Measurements from ENCODE around the gene SUPV3L1. TPM values are rescaled to one million over a fixed set of nuclear protein-coding genes. Genes with fewer than 3 reads are reported as not detected.
A peak's percentile ranks its signal among the peaks of the same experiment; 100 is the strongest.
"Not testable (repeated sequence)": the region's sequence is repeated elsewhere in the genome, so short reads cannot be mapped to it uniquely, and the experiment has no call there.

Gene SUPV3L1
- polyA plus RNA-seq (2012; ENCODE audit: insufficient read depth, insufficient read length): 57.6 TPM

GRCh38 chr10:69179743-69180524 lies at the start of gene SUPV3L1:
Gene SUPV3L1, plus strand, starts transcription at chr10:69180234. Its CDS starts 58 bp downstream, at chr10:69180292.
- DNase-seq (ENCODE audit: low read depth, low spot score): peak; percentile 95
- H3K4me3 ChIP-seq (ENCODE audit: low read length): peak within 1 kb of the TSS; percentile 80

DNA sequence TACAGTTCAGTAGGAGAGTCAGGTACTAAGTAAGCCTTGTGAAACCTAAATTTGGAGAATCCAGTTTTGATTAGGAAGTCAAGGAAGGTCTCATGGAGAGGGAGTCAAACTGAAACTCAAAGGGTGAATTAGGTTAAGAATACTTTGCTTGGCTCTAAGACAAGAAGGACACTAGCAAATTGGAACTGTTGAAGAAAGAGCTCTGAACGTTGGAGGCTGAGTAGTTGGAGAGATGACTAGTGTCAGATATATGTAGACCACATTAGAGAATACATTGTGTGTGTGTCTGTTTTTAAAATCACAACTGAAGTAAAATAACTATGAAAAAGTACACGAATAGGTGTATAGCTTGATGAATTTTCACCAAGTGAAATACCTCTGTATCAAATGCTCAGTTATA lies 49.8 kb upstream of the SUPV3L1 start:
- no peak for DNase-seq (ENCODE audit: low read depth, low spot score)
- H3K4me3 ChIP-seq (ENCODE audit: low read length): no peak overlapping the region

DNA sequence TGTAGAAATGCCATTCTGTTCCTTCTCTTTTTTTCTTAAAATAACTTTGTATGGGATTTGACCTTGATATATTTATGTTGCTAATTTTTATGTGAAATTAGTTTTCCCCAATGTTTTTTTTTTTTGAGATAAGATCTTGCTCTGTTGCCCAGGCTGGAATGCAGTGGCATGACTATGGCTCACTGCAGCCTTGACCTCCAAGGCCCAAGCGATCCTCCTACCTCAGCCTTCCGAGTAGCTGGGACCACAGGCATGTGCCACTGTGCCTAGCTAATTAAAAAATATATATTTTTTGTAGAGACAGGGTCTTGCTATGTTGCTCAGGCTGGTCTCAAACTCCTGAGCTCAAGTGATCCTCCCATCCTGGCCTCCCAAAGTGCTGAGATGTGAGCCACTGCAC lies 40.1 kb upstream of the SUPV3L1 start:
- no peak overlapping the region for H3K4me3 ChIP-seq (ENCODE audit: low read length)
- no peak for DNase-seq (ENCODE audit: low read depth, low spot score)

DNA sequence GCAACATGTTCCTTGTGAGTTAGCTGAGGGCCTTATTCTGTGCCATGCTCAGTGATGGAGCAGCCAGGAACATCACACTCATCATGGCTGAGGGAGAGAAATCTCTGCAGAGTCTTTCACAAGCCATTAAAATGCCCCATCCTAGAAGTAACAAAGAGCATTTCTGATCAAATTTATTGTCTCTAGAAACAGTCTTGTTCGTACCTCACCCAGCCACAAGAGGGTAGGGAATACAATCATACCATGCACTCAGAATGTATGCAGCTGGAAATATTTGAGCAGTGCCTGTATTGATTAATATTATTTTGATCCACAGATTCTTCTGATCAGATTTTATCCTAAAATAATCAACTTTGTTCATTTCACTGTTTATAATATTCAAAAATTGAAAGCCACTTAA lies 38.7 kb upstream of the SUPV3L1 start:
- no peak for DNase-seq (ENCODE audit: low read depth, low spot score)

GRCh38 chr10:69142074-69142473 lies 38.0 kb upstream of the SUPV3L1 start:
- H3K4me3 ChIP-seq (ENCODE audit: low read length); DNase-seq (ENCODE audit: low read depth, low spot score): not testable (repeated sequence)

More for the DNA sequence above, 38.7 kb upstream of the SUPV3L1 start:
- no peak overlapping the region for H3K4me3 ChIP-seq (ENCODE audit: low read length)

GRCh38 chr10:69142983-69143382 lies 37.1 kb upstream of the SUPV3L1 start:
- no peak for DNase-seq (ENCODE audit: low read depth, low spot score)
- H3K4me3 ChIP-seq (ENCODE audit: low read length): no peak overlapping the region

DNA sequence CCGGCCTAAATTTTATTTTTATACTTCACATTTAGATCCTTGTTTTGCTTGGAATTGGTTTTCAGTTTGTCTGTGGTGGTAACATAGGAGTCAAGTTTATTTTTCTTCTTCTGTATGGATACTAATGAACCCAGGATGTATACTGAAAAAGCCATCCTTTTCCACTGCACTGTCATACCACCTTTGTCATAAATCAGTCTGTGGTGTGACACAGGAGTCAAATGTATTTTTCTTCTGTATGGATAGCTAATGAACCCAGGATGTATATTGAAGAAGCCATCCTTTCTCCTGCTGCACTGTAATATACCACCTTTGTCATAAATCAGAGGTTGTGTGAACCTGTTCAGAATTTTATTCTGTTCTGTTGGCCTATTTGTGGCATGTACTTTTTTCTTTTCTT lies 34.7 kb upstream of the SUPV3L1 start:
- DNase-seq (ENCODE audit: low read depth, low spot score): no peak

DNA sequence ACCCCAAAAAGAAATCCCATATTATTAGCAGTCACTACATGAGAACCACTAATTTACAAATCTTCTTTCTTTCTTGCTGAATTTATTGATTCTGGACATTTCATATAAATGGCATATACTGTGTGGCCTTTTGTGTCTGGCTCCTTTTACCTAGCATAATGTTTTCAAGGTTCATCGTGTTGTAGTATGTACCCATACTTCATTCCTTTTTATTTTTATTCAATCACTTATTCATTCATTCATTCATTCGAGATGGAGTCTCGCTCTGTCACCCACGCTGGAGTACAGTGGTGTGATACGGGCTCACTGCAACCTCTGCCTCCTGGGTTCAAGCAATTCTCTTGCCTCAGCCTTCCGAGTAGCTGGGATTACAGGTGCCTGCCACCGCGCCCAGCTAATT lies 34.2 kb upstream of the SUPV3L1 start:
- DNase-seq (ENCODE audit: low read depth, low spot score): no peak

More for the DNA sequence above, 34.7 kb upstream of the SUPV3L1 start:
- no peak overlapping the region for H3K4me3 ChIP-seq (ENCODE audit: low read length)

DNA sequence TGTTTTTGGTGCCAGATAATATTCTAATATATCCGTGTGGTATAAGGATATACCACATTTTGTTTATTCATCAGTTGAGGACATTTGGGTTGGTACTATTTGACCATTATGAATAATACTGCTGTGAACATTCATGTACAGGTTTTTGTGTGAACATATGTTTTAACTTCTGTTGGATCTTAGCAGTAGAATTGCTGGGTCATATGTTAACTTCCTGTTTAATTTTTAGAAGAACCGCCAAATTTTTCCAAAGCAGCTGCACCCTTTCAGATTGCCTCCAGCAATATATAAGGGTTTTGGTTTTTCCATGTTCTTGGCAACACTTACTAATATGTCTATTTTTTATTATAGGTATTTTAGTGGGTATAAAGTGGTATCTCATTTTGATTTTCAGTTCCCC lies 33.3 kb upstream of the SUPV3L1 start:
- no peak for DNase-seq (ENCODE audit: low read depth, low spot score)
- no peak overlapping the region for H3K4me3 ChIP-seq (ENCODE audit: low read length)

More for the DNA sequence above, 34.2 kb upstream of the SUPV3L1 start:
- no peak overlapping the region for H3K4me3 ChIP-seq (ENCODE audit: low read length)

GRCh38 chr10:69151984-69152383 lies 28.1 kb upstream of the SUPV3L1 start:
- no peak overlapping the region for H3K4me3 ChIP-seq (ENCODE audit: low read length)

GRCh38 chr10:69153227-69153626 lies 26.8 kb upstream of the SUPV3L1 start:
- H3K4me3 ChIP-seq (ENCODE audit: low read length): no peak overlapping the region
- no peak for DNase-seq (ENCODE audit: low read depth, low spot score)

More at GRCh38 chr10:69151984-69152383, 28.1 kb upstream of the SUPV3L1 start:
- DNase-seq (ENCODE audit: low read depth, low spot score): no peak

GRCh38 chr10:69160809-69161241 lies 19.2 kb upstream of the SUPV3L1 start:
- no peak overlapping the region for H3K4me3 ChIP-seq (ENCODE audit: low read length)
- no peak for DNase-seq (ENCODE audit: low read depth, low spot score)

DNA sequence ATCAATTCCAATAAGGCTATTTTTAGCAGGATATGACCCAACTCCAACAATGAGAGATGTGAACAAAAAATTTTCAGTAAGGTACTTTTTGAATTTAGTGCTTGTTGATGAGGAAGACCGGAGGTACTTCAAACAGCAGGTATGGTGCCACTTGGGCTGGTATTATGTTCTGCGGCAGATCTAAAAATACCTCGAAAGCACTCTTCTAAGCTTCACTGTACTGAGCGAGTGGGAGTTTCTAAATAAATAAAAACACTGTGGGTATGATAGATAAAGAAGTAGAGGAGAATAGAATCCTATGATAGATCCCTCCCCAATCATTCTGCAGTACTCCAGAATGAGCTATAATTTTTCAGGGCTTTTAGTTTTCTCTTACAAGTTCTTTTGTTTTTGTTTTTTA lies 11.5 kb upstream of the SUPV3L1 start:
- no peak overlapping the region for H3K4me3 ChIP-seq (ENCODE audit: low read length)
- no peak for DNase-seq (ENCODE audit: low read depth, low spot score)

GRCh38 chr10:69172241-69172982 lies 7.6 kb upstream of the SUPV3L1 start:
- no peak overlapping the region for H3K4me3 ChIP-seq (ENCODE audit: low read length)
- DNase-seq (ENCODE audit: low read depth, low spot score): no peak

- not testable (repeated sequence) for DNase-seq (ENCODE audit: low read depth, low spot score)
These were observed 4.7 kb upstream of the SUPV3L1 start for GRCh38 chr10:69175326-69175725.

GRCh38 chr10:69176823-69177222 lies 3.2 kb upstream of the SUPV3L1 start:
- no peak for DNase-seq (ENCODE audit: low read depth, low spot score)
- H3K4me3 ChIP-seq (ENCODE audit: low read length): no peak overlapping the region

More at GRCh38 chr10:69175326-69175725, 4.7 kb upstream of the SUPV3L1 start:
- H3K4me3 ChIP-seq (ENCODE audit: low read length): not testable (repeated sequence)

- peak overlapping the region; percentile 80 for H3K4me3 ChIP-seq (ENCODE audit: low read length)
- DNase-seq (ENCODE audit: low read depth, low spot score): no peak
These were observed 818 bp upstream of the SUPV3L1 start for GRCh38 chr10:69179089-69179742.

- H3K4me3 ChIP-seq (ENCODE audit: low read length): peak overlapping the region; percentile 80
These were observed 631 bp downstream of the SUPV3L1 start for GRCh38 chr10:69180525-69181204.

GRCh38 chr10:69181433-69181832 lies 1.4 kb downstream of the SUPV3L1 start:
- H3K4me3 ChIP-seq (ENCODE audit: low read length): peak overlapping the region; percentile 80
- no peak for DNase-seq (ENCODE audit: low read depth, low spot score)

More at GRCh38 chr10:69180525-69181204, 631 bp downstream of the SUPV3L1 start:
- no peak for DNase-seq (ENCODE audit: low read depth, low spot score)

All from Jurkat, Clone E6-1 (cell line).